ENCODE data around the gene NAV3. TPM values are rescaled to one million over a fixed set of nuclear protein-coding genes. Genes with fewer than 3 reads are reported as not detected.

The NAV3 gene
- total RNA-seq, 2 donors from 2014 or later = 2.6 to 6.6 TPM

DNA sequence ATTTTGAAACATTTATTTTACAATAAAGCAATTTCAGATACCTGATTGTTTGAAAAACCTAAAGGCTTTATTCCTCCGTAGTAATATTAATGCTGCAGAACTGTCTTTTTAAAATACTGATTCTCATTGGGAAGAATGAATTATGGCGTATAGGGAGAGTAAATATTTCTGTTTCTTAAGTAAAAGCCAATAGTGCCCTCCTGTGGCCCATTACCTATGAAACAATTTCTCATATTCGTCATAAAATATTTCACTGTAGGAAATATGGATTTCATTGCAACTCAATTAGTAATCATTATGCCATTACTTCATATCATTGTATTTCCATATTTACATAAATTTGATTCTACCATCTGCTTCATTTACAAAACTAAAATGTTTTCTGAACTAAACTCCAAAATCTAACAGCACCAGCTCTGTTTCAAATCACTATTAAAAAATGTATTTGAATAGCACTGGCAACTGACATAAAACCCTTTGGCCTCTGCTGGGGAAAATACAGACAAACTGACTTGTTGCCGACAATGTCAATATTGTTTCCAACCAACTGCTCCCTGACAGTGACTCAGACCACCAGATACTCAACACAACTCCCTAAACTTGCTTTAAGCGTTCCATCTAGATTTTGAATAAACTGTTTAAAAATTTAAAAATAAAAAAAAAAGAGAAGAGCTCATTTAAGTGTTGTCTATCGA, 290.3 kb downstream of the NAV3 start:
- Histone ChIP-seq H3K27ac (no peak overlapping the region), H3K4me3 (no peak overlapping the region), H3K36me3 (replicated peaks in 1 of 2; ENCODE audit: insufficient read depth in 1 of 2, low read depth in 2 of 2) (no peaks in the 10 kb centered on the region), H3K9me3 (no peaks in the 10 kb centered on the region), H3K27me3 (no peaks in the 10 kb centered on the region), H3K4me1 (no peaks in the 10 kb centered on the region)
- 45 to 48% methylated on average over 6 of the region's 6 CpGs for WGBS, 2 donors
- ATAC-seq (no peak), DNase-seq (peak in 1 of 4 donors; percentile 15)
- intact Hi-C loops (cut with DNase I) = no loop called here
- peak in 1 of 7 experiments; percentile 25 for TF ChIP-seq CTCF (IDR thresholded peaks at IDR 0.05)
- no peak for TF ChIP-seq POLR2A (IDR thresholded peaks at IDR 0.05)

- H3K4me1 ChIP-seq = no peaks in the 10 kb centered on the region
- TF ChIP-seq CTCF (IDR thresholded peaks at IDR 0.05) = no peak
- no peak for TF ChIP-seq POLR2A (IDR thresholded peaks at IDR 0.05)
- no peak for DNase-seq
- H3K36me3 ChIP-seq (replicated peaks in 1 of 2; ENCODE audit: insufficient read depth in 1 of 2, low read depth in 2 of 2) = no peaks in the 10 kb centered on the region
- no peak overlapping the region for H3K27ac ChIP-seq
- WGBS, 2 donors = 73 to 79% methylated on average over 16 of the region's 16 CpGs
- H3K4me3 ChIP-seq = no peak overlapping the region
- H3K9me3 ChIP-seq = no peaks in the 10 kb centered on the region
- intact Hi-C loops (cut with DNase I) = no loop called here
- H3K27me3 ChIP-seq = no peaks in the 10 kb centered on the region
- no peak for ATAC-seq
Measured at GRCh38 chr12:78121969-78122610, 291.4 kb downstream of the NAV3 start.

DNA sequence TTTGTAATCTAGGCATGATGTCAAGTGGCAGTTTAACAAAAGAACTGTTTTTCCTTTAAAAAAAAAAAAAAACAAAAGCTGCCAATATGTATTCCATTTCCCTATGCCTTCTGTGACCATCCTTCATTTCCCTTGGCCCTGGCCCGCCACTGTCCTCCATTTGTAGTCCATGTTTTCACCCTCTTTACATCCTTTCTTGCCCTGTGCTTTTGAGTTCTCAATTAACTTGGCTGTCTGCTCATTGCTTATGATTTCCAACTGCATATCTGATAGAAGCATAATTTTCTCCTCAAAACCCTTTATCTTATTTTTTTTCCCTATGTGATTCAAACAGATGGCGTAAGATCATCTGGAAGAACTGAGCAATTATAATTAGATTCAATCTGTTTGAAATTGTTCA, 297.5 kb downstream of the NAV3 start:
- no peaks in the 10 kb centered on the region for H3K9me3 ChIP-seq
- H3K27ac ChIP-seq = no peak overlapping the region
- 46 to 82% methylated on average over 2 of the region's 2 CpGs for WGBS, 2 donors
- no peak for TF ChIP-seq CTCF (IDR thresholded peaks at IDR 0.05)
- no peak for TF ChIP-seq POLR2A (IDR thresholded peaks at IDR 0.05)
- no peaks in the 10 kb centered on the region for H3K4me1 ChIP-seq
- no peaks in the 10 kb centered on the region for H3K27me3 ChIP-seq
- DNase-seq (no peak), ATAC-seq (no peak)
- intact Hi-C loops (cut with DNase I) = no loop called here
- H3K4me3 ChIP-seq = no peak overlapping the region
- no peaks in the 10 kb centered on the region for H3K36me3 ChIP-seq (replicated peaks in 1 of 2; ENCODE audit: insufficient read depth in 1 of 2, low read depth in 2 of 2)

- H3K36me3 ChIP-seq (replicated peaks in 1 of 2; ENCODE audit: insufficient read depth in 1 of 2, low read depth in 2 of 2) = no peaks in the 10 kb centered on the region
- no peaks in the 10 kb centered on the region for H3K4me1 ChIP-seq
- no peaks in the 10 kb centered on the region for H3K27me3 ChIP-seq
- no peak overlapping the region for H3K27ac ChIP-seq
- H3K4me3 ChIP-seq = no peak overlapping the region
- intact Hi-C loops (cut with DNase I) = no loop called here
- ATAC-seq = no peak
- no peaks in the 10 kb centered on the region for H3K9me3 ChIP-seq
- DNase-seq = no peak
- TF ChIP-seq POLR2A (IDR thresholded peaks at IDR 0.05) (no peak), CTCF (IDR thresholded peaks at IDR 0.05) (no peak)
Measured at GRCh38 chr12:78143717-78144116, 313.0 kb downstream of the NAV3 start.

DNA sequence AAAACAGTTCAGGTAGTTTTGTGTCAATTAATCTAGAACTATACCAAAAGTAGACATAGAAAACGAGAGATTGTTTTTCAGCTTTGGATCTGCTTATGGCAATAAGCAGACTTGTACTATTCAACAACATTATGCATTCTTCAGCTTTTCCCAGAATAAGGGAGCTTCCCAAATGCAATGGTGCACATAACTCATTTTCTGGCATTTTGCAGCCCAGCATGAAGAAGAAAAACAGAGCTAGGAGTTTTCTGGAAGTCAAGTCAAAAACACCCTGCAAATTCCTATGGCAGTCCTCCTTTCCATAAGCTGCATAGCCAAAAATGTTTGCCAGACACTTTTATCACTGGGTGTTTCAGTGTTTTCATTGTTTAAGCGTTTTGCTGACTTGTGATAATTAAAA, 314.7 kb downstream of the NAV3 start:
- ATAC-seq (no peak), DNase-seq (no peak)
- no peaks in the 10 kb centered on the region for H3K27me3 ChIP-seq
- WGBS, 2 donors = 32 to 34% methylated on average over 2 of the region's 2 CpGs
- no peaks in the 10 kb centered on the region for H3K9me3 ChIP-seq
- no peaks in the 10 kb centered on the region for H3K36me3 ChIP-seq (replicated peaks in 1 of 2; ENCODE audit: insufficient read depth in 1 of 2, low read depth in 2 of 2)
- H3K27ac ChIP-seq = no peak overlapping the region
- intact Hi-C loops (cut with DNase I) = no loop called here
- no peak overlapping the region for H3K4me3 ChIP-seq
- H3K4me1 ChIP-seq = no peaks in the 10 kb centered on the region
- TF ChIP-seq CTCF (IDR thresholded peaks at IDR 0.05) (no peak), POLR2A (IDR thresholded peaks at IDR 0.05) (no peak)

Data from body of pancreas (tissue), 4 donors.